ENCODE data around the gene MIGA2. TPM values are rescaled to one million over a fixed set of nuclear protein-coding genes. Genes with fewer than 3 reads are reported as not detected.

Gene MIGA2
- total RNA-seq, 1 experiment from 2014 or later, result 23.7 TPM

GRCh38 chr9:129102791-129103594, 66.6 kb downstream of the MIGA2 start:
- H3K9me3 ChIP-seq (ENCODE audit: control insufficient read depth in 1 of 2, insufficient read depth in 1 of 2, low read depth in 1 of 2, low read length in 2 of 2), result no peaks in the 10 kb centered on the region
- peaks cover 9 to 11% of the 10 kb centered on the region in 2 experiments; a peak in 3 of 4 replicates for H3K4me1 ChIP-seq (ENCODE audit: control insufficient read depth in 1 of 2, insufficient read depth in 2 of 2, low read length in 2 of 2)
- H2AFZ ChIP-seq (ENCODE audit: low read depth, low read length, poor library complexity, severe bottlenecking), result no peak overlapping the region
- no peaks in the 10 kb centered on the region for H3K9me2 ChIP-seq (ENCODE audit: insufficient read depth)
- intact Hi-C loops (cut with micrococcal nuclease), result no loop called here
- no peaks in the 10 kb centered on the region for H3K27me3 ChIP-seq (ENCODE audit: insufficient read depth, low read length)
- CTCF ChIA-PET, result interaction anchor here (0.8 to 1.3 kb wide), 2 partner anchors 11 to 40 kb away, joined by 3 read pairs; no protein-coding TSS in a partner anchor
- no peak overlapping the region for H3K27ac ChIP-seq (ENCODE audit: low read depth, low read length)
- BruUV-seq (replicated peaks), result no TSS peak
- no peaks in the 10 kb centered on the region for H4K20me1 ChIP-seq (ENCODE audit: insufficient read depth)
- DNase-seq (ENCODE audit: low read depth, low spot score) (peak; percentile 31), ATAC-seq (peak; percentile 98)
- H3K79me2 ChIP-seq (ENCODE audit: insufficient read depth, low read length), result no peaks in the 10 kb centered on the region
- no peak overlapping the region for H3K4me3 ChIP-seq (replicated peaks in 1 of 2; ENCODE audit: low read depth in 1 of 2, low read length in 2 of 2)
- no peak for TF ChIP-seq SIN3A (IDR thresholded peaks at IDR 0.05; ENCODE audit: low read depth)
- TF ChIP-seq EZH2 (IDR thresholded peaks at IDR 0.05), result no peak
- no peak for TF ChIP-seq CEBPB (IDR thresholded peaks at IDR 0.05; ENCODE audit: low read depth)
- TF ChIP-seq CTCF (IDR thresholded peaks at IDR 0.05 in 2 of 3, conservative IDR thresholded peaks at IDR 0.05 in 1 of 3; ENCODE audit: borderline replicate concordance in 1 of 3, insufficient read depth in 1 of 3, low read depth in 2 of 3, low read length in 2 of 3), result peak in 2 of 3 experiments; percentile 75 to 81; a peak in 4 of 6 replicates
- no peak for TF ChIP-seq FOSL1 (IDR thresholded peaks at IDR 0.05; ENCODE audit: low read depth)
- POLR2A ChIA-PET, result no interaction called here
- peak overlapping the region; percentile 20; the same call in 1 of the 2 replicates for H3K4me2 ChIP-seq (ENCODE audit: low read length)
- RAD21 ChIA-PET (ENCODE audit: low non-redundant PET in 1 of 2, low total read pairs in 2 of 2, uncharacterized antibody in 2 of 2, unreplicated experiment in 2 of 2), result no interaction called here
- H3K36me3 ChIP-seq (ENCODE audit: control insufficient read depth in 1 of 2, insufficient read depth in 2 of 2, low read length in 2 of 2), result no peaks in the 10 kb centered on the region
- no peak overlapping the region for H3K9ac ChIP-seq (ENCODE audit: low read length)

GRCh38 chr9:129103595-129103965, 67.2 kb downstream of the MIGA2 start:
- H3K9ac ChIP-seq (ENCODE audit: low read length), result no peak overlapping the region
- H2AFZ ChIP-seq (ENCODE audit: low read depth, low read length, poor library complexity, severe bottlenecking), result no peak overlapping the region
- H3K4me3 ChIP-seq (replicated peaks in 1 of 2; ENCODE audit: low read depth in 1 of 2, low read length in 2 of 2), result no peak overlapping the region
- DNase-seq (ENCODE audit: low read depth, low spot score) (no peak), ATAC-seq (peak; percentile 18)
- H3K4me2 ChIP-seq (ENCODE audit: low read length), result 0 out of 2 replicates have a peak overlapping the region, but pooled peaks have one; percentile 20
- H3K9me2 ChIP-seq (ENCODE audit: insufficient read depth), result no peaks in the 10 kb centered on the region
- no TSS peak for BruUV-seq (replicated peaks)
- no peaks in the 10 kb centered on the region for H3K27me3 ChIP-seq (ENCODE audit: insufficient read depth, low read length)
- POLR2A ChIA-PET, result no interaction called here
- no peaks in the 10 kb centered on the region for H3K9me3 ChIP-seq (ENCODE audit: control insufficient read depth in 1 of 2, insufficient read depth in 1 of 2, low read depth in 1 of 2, low read length in 2 of 2)
- H3K4me1 ChIP-seq (ENCODE audit: control insufficient read depth in 1 of 2, insufficient read depth in 2 of 2, low read length in 2 of 2), result peaks cover 11 to 13% of the 10 kb centered on the region in 2 experiments; a peak in 3 of 4 replicates
- intact Hi-C loops (cut with micrococcal nuclease), result no loop called here
- no peaks in the 10 kb centered on the region for H3K79me2 ChIP-seq (ENCODE audit: insufficient read depth, low read length)
- no peaks in the 10 kb centered on the region for H3K36me3 ChIP-seq (ENCODE audit: control insufficient read depth in 1 of 2, insufficient read depth in 2 of 2, low read length in 2 of 2)
- CTCF ChIA-PET, result interaction anchor here (0.8 to 1.3 kb wide), 2 partner anchors 12 to 39 kb away, joined by 3 read pairs; no protein-coding TSS in a partner anchor
- H3K27ac ChIP-seq (ENCODE audit: low read depth, low read length), result no peak overlapping the region
- no peaks in the 10 kb centered on the region for H4K20me1 ChIP-seq (ENCODE audit: insufficient read depth)
- RAD21 ChIA-PET (ENCODE audit: low non-redundant PET in 1 of 2, low total read pairs in 2 of 2, uncharacterized antibody in 2 of 2, unreplicated experiment in 2 of 2), result no interaction called here
- TF ChIP-seq MAX (IDR thresholded peaks at IDR 0.05) (no peak), RAD21 (IDR thresholded peaks at IDR 0.05; ENCODE audit: low read depth) (no peak), CTCF (IDR thresholded peaks at IDR 0.05 in 2 of 3, conservative IDR thresholded peaks at IDR 0.05 in 1 of 3; ENCODE audit: borderline replicate concordance in 1 of 3, insufficient read depth in 1 of 3, low read depth in 2 of 3, low read length in 2 of 3) (no peak), SRF (IDR thresholded peaks at IDR 0.05; ENCODE audit: low read depth) (no peak), ZNF274 (IDR thresholded peaks at IDR 0.05; ENCODE audit: low read depth, low read length) (no peak), EZH2phosphoT487 (IDR thresholded peaks at IDR 0.05; ENCODE audit: borderline replicate concordance) (no peak), CBX3 (IDR thresholded peaks at IDR 0.05; ENCODE audit: low read depth) (no peak), POLR2AphosphoS5 (IDR thresholded peaks at IDR 0.05; ENCODE audit: low read depth, low read length) (no peak), ELF1 (IDR thresholded peaks at IDR 0.05; ENCODE audit: borderline replicate concordance, low read depth) (no peak), JUND (IDR thresholded peaks at IDR 0.05) (no peak), ZFX (IDR thresholded peaks at IDR 0.05) (no peak), SP1 (IDR thresholded peaks at IDR 0.05; ENCODE audit: low read depth) (no peak)
